ENCODE results near the gene EFCAB9.
"Not testable (repeated sequence)": the region's sequence is repeated elsewhere in the genome, so short reads cannot be mapped to it uniquely, and the experiment has no call there.

Gene EFCAB9

GRCh38 chr5:172185096-172185461 lies 8.9 kb upstream of the EFCAB9 start:
- Histone ChIP-seq H3K36me3 (peaks cover 19% of the 10 kb centered on the region), H3K27ac (peak overlapping the region; percentile 89), H3K9ac (peak overlapping the region; percentile 87), H3K4me3 (peak overlapping the region; percentile 94), H3K4me2 (peak overlapping the region; percentile 95), H3K27me3 (no peaks in the 10 kb centered on the region), H3K9me3 (no peaks in the 10 kb centered on the region), H3K4me1 (peaks cover 66% of the 10 kb centered on the region), H4K20me1 (peaks cover 14% of the 10 kb centered on the region; the same call in 1 of the 2 replicates)
- TF ChIP-seq Cebpa-rat (IDR thresholded peaks at IDR 0.05): no peak

GRCh38 chr5:172186114-172186695 lies 7.8 kb upstream of the EFCAB9 start:
- Histone ChIP-seq H3K27me3 (no peaks in the 10 kb centered on the region), H3K27ac (peak overlapping the region; percentile 89), H3K4me3 (peak overlapping the region; percentile 94), H3K4me2 (peak overlapping the region; percentile 95), H3K9ac (peak overlapping the region; percentile 87), H3K9me3 (no peaks in the 10 kb centered on the region), H4K20me1 (peaks cover 14% of the 10 kb centered on the region; the same call in 1 of the 2 replicates), H3K4me1 (peaks cover 55% of the 10 kb centered on the region), H3K36me3 (peaks cover 19% of the 10 kb centered on the region; the same call in 1 of the 2 replicates)
- no peak for TF ChIP-seq Cebpa-rat (IDR thresholded peaks at IDR 0.05)

- peak overlapping the region; percentile 89 for H3K27ac ChIP-seq
Measured at GRCh38 chr5:172187118-172188032, 6.6 kb upstream of the EFCAB9 start.

DNA sequence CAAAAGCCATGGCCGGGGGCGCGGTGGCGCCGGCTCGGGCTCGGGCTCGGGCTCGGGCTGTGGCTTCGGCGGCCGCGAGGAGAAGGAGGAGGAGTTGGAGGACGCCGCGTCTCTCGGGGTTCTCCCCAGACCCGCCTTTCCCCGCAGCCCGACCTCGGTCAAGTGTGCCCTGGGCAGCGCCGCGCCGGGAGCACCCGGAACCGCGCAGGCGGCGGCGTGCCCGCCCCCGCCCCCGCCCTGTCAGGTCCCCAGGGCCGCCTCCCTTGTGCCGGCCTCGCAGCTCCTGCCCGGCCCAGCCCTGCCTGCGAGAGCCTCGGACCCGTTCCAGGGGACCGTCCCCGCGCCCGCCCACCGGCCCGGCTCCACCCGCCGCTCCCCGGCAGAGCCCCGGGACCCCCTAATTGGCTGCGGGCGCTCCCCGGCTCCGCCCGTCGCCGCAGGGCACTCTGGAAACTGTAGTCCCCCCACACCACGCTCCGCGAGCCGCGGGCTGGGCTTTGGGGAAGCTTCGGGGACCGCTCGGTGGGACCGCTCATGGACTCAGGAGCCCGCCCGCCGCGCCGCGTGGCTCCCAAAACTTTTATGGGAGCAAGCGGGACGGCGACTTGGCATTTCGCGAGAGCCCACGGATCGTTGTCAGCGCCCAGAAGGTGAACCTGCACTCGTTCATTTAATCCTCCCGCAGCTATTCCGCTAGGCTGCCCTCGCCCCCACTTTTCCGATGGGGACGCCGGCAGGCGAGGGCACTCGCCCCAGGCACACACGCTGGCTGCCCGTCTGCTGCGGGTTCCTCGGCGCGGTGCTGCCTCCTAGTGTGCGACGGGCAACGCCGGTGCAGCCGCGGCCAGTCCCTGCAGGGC lies 5.7 kb upstream of the EFCAB9 start, which contains the start of gene STK10:
Gene STK10, minus strand, starts transcription at position 192 of the 860 bp plus-strand sequence. Its CDS starts 182 bp downstream, at position 10.
- Histone ChIP-seq H3K27ac (peak within 1 kb of the TSS; percentile 89), H3K4me3 (peak within 1 kb of the TSS; percentile 94), H3K27me3 (no peaks in the 10 kb centered on the region), H3K9ac (peak within 1 kb of the TSS; percentile 87), H3K4me1 (peaks cover 34% of the 10 kb centered on the region), H3K4me2 (peak within 1 kb of the TSS; percentile 95), H4K20me1 (peaks cover 14% of the 10 kb centered on the region; the same call in 1 of the 2 replicates), H3K9me3 (no peaks in the 10 kb centered on the region), H3K36me3 (peaks cover 7% of the 10 kb centered on the region; the same call in 1 of the 2 replicates)
- TF ChIP-seq Cebpa-rat (IDR thresholded peaks at IDR 0.05): no peak

More at GRCh38 chr5:172187118-172188032, 6.6 kb upstream of the EFCAB9 start:
- H3K4me1 ChIP-seq: peaks cover 43% of the 10 kb centered on the region
- H3K4me3 ChIP-seq: peak overlapping the region; percentile 94
- H3K9ac ChIP-seq: peak overlapping the region; percentile 87
- H3K9me3 ChIP-seq: no peaks in the 10 kb centered on the region
- H3K36me3 ChIP-seq: peaks cover 16% of the 10 kb centered on the region; the same call in 1 of the 2 replicates
- H3K4me2 ChIP-seq: peak overlapping the region; percentile 95
- no peaks in the 10 kb centered on the region for H3K27me3 ChIP-seq
- no peak for TF ChIP-seq Cebpa-rat (IDR thresholded peaks at IDR 0.05)
- H4K20me1 ChIP-seq: peaks cover 14% of the 10 kb centered on the region; the same call in 1 of the 2 replicates

DNA sequence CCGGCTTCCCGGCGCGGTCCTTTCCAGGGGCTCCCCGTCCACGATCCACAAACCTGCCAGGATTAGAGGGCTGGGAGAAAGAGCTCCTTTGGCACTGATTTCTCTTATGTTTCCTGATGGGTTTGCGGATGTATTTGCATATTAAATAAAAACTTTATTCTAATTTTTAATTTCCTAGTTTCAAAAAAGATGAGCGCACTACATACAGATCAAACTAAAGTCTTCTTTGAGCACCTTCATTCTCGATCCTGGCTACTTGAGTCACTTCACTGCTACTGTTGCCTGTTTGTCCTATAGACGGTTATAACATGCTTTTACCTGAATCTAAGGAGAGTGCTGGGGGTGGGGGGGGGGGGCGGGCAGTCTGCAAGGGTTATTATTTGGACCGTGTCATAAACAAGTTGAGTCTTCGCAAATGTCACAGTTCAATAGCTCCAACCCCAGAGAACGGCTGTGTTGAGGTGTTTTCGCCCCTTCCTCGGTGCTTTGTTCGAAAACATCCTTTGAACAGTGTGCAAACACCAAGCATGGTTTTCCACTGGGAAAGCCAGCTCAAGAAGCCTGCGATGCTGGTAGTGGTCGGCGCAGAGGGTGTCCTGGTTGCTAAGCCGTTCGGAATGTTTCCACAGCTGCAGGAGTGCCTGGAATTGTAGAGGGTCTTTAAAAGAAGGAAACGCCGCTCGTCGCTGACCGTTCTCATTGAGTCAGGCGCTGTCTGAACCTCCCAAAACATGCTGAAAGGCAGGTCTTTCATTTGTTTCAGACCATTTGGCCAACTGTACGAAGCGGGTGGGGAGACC lies 4.9 kb upstream of the EFCAB9 start:
- peaks cover 26% of the 10 kb centered on the region for H3K4me1 ChIP-seq
- H3K9ac ChIP-seq: peak overlapping the region; percentile 87; the same call in 1 of the 2 replicates
- no peaks in the 10 kb centered on the region for H3K27me3 ChIP-seq
- TF ChIP-seq Cebpa-rat (IDR thresholded peaks at IDR 0.05): no peak
- peak overlapping the region; percentile 94 for H3K4me3 ChIP-seq
- H3K36me3 ChIP-seq: 0 out of 2 replicates have a peak, but pooled peaks cover under 1% of the 10 kb centered on the region
- peak overlapping the region; percentile 89; the same call in 1 of the 2 replicates for H3K27ac ChIP-seq
- no peaks in the 10 kb centered on the region for H3K9me3 ChIP-seq
- H3K4me2 ChIP-seq: peak overlapping the region; percentile 95
- H4K20me1 ChIP-seq: peaks cover 14% of the 10 kb centered on the region; the same call in 1 of the 2 replicates

- Histone ChIP-seq H3K4me3 (no peak overlapping the region), H3K9ac (0 out of 2 replicates have a peak overlapping the region, but pooled peaks have one; percentile 4), H3K27ac (no peak overlapping the region), H3K4me2 (peak overlapping the region; percentile 95), H3K9me3 (no peaks in the 10 kb centered on the region), H3K4me1 (peaks cover 19% of the 10 kb centered on the region), H3K36me3 (no peaks in the 10 kb centered on the region), H3K27me3 (no peaks in the 10 kb centered on the region), H4K20me1 (peaks cover 14% of the 10 kb centered on the region; the same call in 1 of the 2 replicates)
- TF ChIP-seq Cebpa-rat (IDR thresholded peaks at IDR 0.05): no peak
Measured at GRCh38 chr5:172189693-172190296, 4.2 kb upstream of the EFCAB9 start.

- no peaks in the 10 kb centered on the region for H3K9me3 ChIP-seq
- TF ChIP-seq Cebpa-rat (IDR thresholded peaks at IDR 0.05): no peak
- no peak overlapping the region for H3K9ac ChIP-seq
- H3K4me3 ChIP-seq: no peak overlapping the region
- no peak overlapping the region for H3K27ac ChIP-seq
- H3K27me3 ChIP-seq: no peaks in the 10 kb centered on the region
- H3K4me1 ChIP-seq: no peaks in the 10 kb centered on the region
- H3K36me3 ChIP-seq: no peaks in the 10 kb centered on the region
- H4K20me1 ChIP-seq: no peaks in the 10 kb centered on the region
- H3K4me2 ChIP-seq: no peak overlapping the region
Measured at GRCh38 chr5:172194985-172195774, 1.2 kb downstream of the EFCAB9 start.

DNA sequence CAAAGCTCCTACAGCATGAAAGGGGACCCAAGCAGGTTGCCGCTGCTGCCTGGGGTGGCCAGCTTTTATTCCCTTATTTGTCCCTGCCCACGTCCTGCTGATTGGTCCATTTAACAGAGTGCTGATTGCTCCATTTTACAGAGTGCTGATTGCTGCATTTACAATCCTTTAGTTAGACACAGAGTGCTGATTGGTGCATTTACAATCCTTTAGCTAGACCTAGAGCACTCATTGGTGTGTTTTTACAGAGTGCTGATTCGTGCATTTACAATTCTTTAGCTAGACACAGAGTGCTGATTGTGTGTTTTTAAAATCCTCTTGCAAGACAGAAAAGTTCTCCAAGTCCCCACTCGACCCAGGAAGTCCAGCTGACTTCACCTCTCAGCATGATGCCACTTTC lies 3.8 kb downstream of the EFCAB9 start:
- not testable (repeated sequence) for H3K4me2 ChIP-seq, H3K36me3 ChIP-seq, H3K9ac ChIP-seq, H3K4me1 ChIP-seq, H3K4me3 ChIP-seq, H3K9me3 ChIP-seq, H3K27me3 ChIP-seq, H4K20me1 ChIP-seq, H3K27ac ChIP-seq
